Measurements from ENCODE around the gene DCTN5.
"Not testable (repeated sequence)": the region's sequence is repeated elsewhere in the genome, so short reads cannot be mapped to it uniquely, and the experiment has no call there.

DCTN5 gene

DNA sequence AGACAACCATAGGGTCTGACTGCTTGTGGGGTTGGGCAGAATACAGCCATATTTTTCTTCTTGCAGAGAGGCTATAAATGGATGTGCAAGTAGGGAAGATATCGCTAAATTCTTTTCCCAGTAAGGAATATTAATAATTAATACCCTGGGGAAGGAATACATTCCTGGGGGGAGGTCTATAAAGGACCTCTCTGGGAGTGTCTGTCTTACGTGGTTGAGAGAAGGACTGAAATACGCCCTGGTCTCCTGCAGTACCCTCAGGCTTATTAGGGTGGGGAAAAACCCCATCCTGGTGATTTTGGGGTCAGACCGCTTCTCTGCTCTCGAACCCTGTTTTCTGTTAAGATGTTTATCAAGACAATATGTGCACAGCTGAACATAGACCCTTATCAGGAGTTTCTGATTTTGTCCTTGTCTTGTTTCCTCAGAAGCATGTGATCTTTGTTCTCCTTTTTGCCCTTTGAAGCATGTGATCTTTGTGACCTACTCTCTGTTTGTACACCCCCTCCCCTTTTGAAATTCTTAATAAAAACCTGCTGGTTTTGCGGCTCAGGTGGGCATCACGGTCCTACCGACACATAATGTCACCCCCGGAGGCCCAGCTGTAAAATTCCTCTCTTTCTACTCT is 81.5 kb downstream of the DCTN5 start:
- not testable (repeated sequence) for H3K4me3 ChIP-seq

DNA sequence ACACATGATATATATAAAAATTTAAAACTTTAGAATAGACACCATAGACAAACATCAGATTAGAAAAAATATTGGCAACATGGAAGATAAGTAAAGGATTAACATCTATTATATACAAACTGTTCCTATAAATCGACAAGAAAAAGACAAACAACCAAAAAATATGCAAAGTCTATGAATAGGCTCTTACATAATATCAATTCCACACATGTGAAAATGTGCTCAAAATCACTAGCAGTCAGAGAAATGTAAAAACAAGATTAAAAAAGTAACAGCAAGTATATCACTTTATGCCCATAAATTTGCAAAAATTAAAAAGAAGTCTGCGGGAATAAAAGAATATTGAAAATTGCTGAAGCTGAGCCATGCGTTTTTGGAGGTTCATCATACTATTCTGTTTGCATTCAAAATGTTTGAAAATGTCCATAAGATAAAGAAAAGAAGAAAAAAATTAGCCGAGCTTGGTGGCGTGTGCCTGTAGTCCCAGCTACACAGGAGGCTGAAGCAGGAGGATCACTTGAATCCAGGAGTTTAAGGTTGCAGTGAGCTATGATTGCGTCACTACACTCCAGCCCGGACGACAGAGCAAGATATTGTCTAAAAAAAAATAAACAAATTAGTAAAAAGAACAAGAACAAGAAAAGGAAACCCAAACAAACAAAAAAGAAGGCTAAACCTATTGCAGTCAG is 83.0 kb downstream of the DCTN5 start:
- Histone ChIP-seq H3K27ac (no peak overlapping the region), H3K4me3 (no peak overlapping the region)

More for the DNA sequence above, 81.5 kb downstream of the DCTN5 start:
- not testable (repeated sequence) for H3K27ac ChIP-seq

DNA sequence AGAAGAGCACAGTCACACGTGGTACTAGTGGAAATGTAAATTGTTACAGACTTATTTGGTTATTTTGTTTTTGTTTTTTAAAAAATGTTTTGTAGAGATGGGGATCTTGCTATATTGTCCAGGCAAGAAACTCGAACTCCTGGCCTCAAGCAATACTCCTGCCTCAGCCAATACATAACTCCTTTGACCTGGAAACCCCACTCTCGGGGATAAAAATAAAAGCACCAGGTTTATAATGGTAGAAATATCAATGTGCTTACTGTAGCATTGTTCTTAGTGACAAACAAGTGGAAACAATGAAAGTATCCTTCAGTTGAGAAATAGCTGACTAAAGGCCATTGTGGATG is 83.5 kb downstream of the DCTN5 start:
- no peak overlapping the region for H3K27ac ChIP-seq
- no peak overlapping the region for H3K4me3 ChIP-seq

DNA sequence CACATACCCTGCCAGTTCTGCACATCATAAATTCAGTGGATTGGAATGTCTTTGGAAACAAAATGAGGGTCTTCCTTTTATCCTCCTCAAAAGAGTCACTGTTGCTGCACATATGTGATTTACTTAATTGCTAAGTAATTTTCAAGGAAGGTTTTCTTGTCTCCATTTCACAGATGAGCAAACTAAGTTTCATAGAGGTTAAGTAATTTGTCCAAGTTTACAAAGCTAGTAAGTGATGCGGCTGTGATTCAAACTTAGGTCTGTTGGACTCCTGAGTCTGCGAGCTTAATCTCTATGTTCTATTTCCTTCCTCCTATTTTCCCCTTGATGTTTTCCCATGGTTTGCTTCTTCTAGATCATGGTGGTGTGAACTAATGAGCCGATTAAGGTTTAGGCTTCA is 85.4 kb downstream of the DCTN5 start:
- H3K4me3 ChIP-seq, result no peak overlapping the region
- no peak overlapping the region for H3K27ac ChIP-seq

Data from skin epidermis (tissue), 12 donors.